HCT116 (cell line): Measurements from ENCODE around the gene C1QTNF2.

ENCODE experiments used
- EZH2 ChIP-seq: fragments of 200-600 bp; sonication (generic); IDR thresholded peaks from 2 replicates; pipeline ENCODE4 v1.6.1; 2017; ENCODE audit warnings: antibody characterized with exemption, mixed run types
- EZH2phosphoT487 ChIP-seq: fragments of 200-600 bp; IDR thresholded peaks from 2 replicates; pipeline ENCODE4 v1.6.1; 2018; ENCODE audit warnings: antibody characterized with exemption, borderline replicate concordance
- FOSL1 ChIP-seq: IDR thresholded peaks from 2 replicates; pipeline ENCODE4 v1.6.1; 2012; ENCODE audit warnings: low read depth
- POLR2A ChIP-seq: IDR thresholded peaks from 2 replicates; pipeline ENCODE4 v1.7.0; 2011; ENCODE audit warnings: borderline replicate concordance; ENCODE audit not compliant: insufficient read depth, insufficient read length; ENCODE audit errors: extremely low read depth
- POLR2AphosphoS5 ChIP-seq: IDR thresholded peaks from 2 replicates; pipeline ENCODE4 v1.6.1; 2011; ENCODE audit warnings: mild to moderate bottlenecking, low read depth, low read length, moderate library complexity
- SRF ChIP-seq: IDR thresholded peaks from 2 replicates; pipeline ENCODE4 v1.6.1; 2012; ENCODE audit warnings: low read depth
- ZFX ChIP-seq: fragments of 450-650 bp; IDR thresholded peaks from 2 replicates; pipeline ENCODE4 v1.6.1; 2017
- ZNF274 ChIP-seq: fragments of 200-500 bp; sonication (Bioruptor generic); IDR thresholded peaks from 2 replicates; pipeline ENCODE4 v1.6.1; 2014; ENCODE audit warnings: mild to moderate bottlenecking, low read depth, low read length, inconsistent platforms
- TF ChIP-seq, protein P1 (sequence below): IDR thresholded peaks from 2 replicates; pipeline ENCODE4 v1.6.1; 2012
- TF ChIP-seq, protein P2 (sequence below), 3 experiments: fragments of 200-600 bp in 1 of 3; sonication (generic) in 1 of 3; IDR thresholded peaks in 2 of 3; conservative IDR thresholded peaks in 1 of 3; 2 replicates each; pipeline ENCODE4 v1.5.1; 2012 to 2017; ENCODE audit warnings: low read depth in 2 of 3, low read length in 2 of 3, antibody characterized with exemption in 1 of 3, borderline replicate concordance in 1 of 3, control low read depth in 1 of 3, mild to moderate bottlenecking in 1 of 3, mixed read lengths in 1 of 3, mixed run types in 1 of 3, moderate library complexity in 1 of 3; ENCODE audit not compliant: insufficient read depth in 1 of 3
- TF ChIP-seq, protein P3 (sequence below): IDR thresholded peaks from 2 replicates; pipeline ENCODE4 v1.6.1; 2012
- TF ChIP-seq, protein P4 (sequence below): IDR thresholded peaks from 2 replicates; pipeline ENCODE4 v1.6.1; 2011; ENCODE audit warnings: mild to moderate bottlenecking, low read length, moderate library complexity; ENCODE audit not compliant: insufficient replicate concordance; ENCODE audit errors: extremely low read depth

DNA sequence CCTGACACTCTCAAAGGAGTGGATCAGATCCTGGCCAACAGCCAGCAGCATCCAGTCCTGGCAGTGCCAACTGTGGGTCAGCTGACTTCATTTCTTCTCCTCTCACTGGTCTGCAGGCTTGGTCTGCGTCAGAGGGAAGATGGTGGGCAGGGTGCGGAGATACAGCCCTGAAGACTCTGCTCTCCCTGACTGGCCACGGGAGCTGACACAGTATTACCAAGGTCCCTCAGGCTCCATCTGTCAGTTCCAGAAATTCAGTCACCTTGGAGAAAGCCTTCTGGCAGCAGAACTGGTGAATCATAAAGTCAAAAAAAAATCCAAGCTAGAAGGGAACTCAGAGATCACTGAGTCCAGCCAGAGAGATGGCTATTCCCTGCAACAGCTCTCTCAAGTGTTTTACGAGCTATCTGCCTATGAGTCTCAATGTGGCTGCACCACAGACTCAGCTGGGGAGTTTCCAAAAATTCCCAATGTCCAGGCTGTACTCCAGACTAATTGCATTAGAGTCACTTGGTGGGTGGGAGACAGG is 27.9 kb downstream of the C1QTNF2 start:
- TF ChIP-seq, protein P1, sequence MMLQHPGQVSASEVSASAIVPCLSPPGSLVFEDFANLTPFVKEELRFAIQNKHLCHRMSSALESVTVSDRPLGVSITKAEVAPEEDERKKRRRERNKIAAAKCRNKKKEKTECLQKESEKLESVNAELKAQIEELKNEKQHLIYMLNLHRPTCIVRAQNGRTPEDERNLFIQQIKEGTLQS = no peak
- TF ChIP-seq, protein P2, sequence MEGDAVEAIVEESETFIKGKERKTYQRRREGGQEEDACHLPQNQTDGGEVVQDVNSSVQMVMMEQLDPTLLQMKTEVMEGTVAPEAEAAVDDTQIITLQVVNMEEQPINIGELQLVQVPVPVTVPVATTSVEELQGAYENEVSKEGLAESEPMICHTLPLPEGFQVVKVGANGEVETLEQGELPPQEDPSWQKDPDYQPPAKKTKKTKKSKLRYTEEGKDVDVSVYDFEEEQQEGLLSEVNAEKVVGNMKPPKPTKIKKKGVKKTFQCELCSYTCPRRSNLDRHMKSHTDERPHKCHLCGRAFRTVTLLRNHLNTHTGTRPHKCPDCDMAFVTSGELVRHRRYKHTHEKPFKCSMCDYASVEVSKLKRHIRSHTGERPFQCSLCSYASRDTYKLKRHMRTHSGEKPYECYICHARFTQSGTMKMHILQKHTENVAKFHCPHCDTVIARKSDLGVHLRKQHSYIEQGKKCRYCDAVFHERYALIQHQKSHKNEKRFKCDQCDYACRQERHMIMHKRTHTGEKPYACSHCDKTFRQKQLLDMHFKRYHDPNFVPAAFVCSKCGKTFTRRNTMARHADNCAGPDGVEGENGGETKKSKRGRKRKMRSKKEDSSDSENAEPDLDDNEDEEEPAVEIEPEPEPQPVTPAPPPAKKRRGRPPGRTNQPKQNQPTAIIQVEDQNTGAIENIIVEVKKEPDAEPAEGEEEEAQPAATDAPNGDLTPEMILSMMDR (IDR thresholded peaks at IDR 0.05 in 2 of 3, conservative IDR thresholded peaks at IDR 0.05 in 1 of 3; ENCODE audit: borderline replicate concordance in 1 of 3, insufficient read depth in 1 of 3, low read depth in 2 of 3, low read length in 2 of 3) = no peak
- TF ChIP-seq EZH2phosphoT487 (no peak), EZH2 (no peak), POLR2AphosphoS5 (no peak), FOSL1 (no peak), POLR2A (no peak), ZNF274 (no peak), ZFX (no peak), SRF (no peak)
- TF ChIP-seq, protein P3, sequence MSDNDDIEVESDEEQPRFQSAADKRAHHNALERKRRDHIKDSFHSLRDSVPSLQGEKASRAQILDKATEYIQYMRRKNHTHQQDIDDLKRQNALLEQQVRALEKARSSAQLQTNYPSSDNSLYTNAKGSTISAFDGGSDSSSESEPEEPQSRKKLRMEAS = no peak
- TF ChIP-seq, protein P4, sequence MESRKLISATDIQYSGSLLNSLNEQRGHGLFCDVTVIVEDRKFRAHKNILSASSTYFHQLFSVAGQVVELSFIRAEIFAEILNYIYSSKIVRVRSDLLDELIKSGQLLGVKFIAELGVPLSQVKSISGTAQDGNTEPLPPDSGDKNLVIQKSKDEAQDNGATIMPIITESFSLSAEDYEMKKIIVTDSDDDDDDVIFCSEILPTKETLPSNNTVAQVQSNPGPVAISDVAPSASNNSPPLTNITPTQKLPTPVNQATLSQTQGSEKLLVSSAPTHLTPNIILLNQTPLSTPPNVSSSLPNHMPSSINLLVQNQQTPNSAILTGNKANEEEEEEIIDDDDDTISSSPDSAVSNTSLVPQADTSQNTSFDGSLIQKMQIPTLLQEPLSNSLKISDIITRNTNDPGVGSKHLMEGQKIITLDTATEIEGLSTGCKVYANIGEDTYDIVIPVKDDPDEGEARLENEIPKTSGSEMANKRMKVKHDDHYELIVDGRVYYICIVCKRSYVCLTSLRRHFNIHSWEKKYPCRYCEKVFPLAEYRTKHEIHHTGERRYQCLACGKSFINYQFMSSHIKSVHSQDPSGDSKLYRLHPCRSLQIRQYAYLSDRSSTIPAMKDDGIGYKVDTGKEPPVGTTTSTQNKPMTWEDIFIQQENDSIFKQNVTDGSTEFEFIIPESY = no peak
